ENCODE measurements around the gene ITGA6.
A peak's percentile ranks its signal among the peaks of the same experiment; 100 is the strongest.

The ITGA6 gene

GRCh38 chr2:172442072-172442895 lies 14.9 kb downstream of the ITGA6 start:
- in situ Hi-C loops (cut with HindIII; ENCODE audit: low sequenced_read_pairs) = loop anchor here (5.0 kb wide), 1 partner anchor 260 kb away; no protein-coding TSS in a partner anchor
- peak; percentile 83 for DNase-seq (ENCODE audit: low read depth)
- no peak for TF ChIP-seq CTCF (IDR thresholded peaks at IDR 0.05; ENCODE audit: low read depth, low read length, missing control alignments)
- H3K4me3 ChIP-seq (ENCODE audit: low read depth, low read length) = no peak overlapping the region

GRCh38 chr2:172445851-172446250 lies 18.5 kb downstream of the ITGA6 start:
- no peak overlapping the region for H3K4me3 ChIP-seq (ENCODE audit: low read depth, low read length)
- DNase-seq (ENCODE audit: low read depth) = no peak
- in situ Hi-C loops (cut with HindIII; ENCODE audit: low sequenced_read_pairs) = no loop called here

GRCh38 chr2:172446474-172447063 lies 19.2 kb downstream of the ITGA6 start:
- TF ChIP-seq CTCF (IDR thresholded peaks at IDR 0.05; ENCODE audit: low read depth, low read length, missing control alignments) = no peak
- no peak overlapping the region for H3K4me3 ChIP-seq (ENCODE audit: low read depth, low read length)
- no peak for DNase-seq (ENCODE audit: low read depth)
- in situ Hi-C loops (cut with HindIII; ENCODE audit: low sequenced_read_pairs) = no loop called here

More at GRCh38 chr2:172445851-172446250, 18.5 kb downstream of the ITGA6 start:
- TF ChIP-seq CTCF (IDR thresholded peaks at IDR 0.05; ENCODE audit: low read depth, low read length, missing control alignments) = no peak

- TF ChIP-seq CTCF (IDR thresholded peaks at IDR 0.05; ENCODE audit: low read depth, low read length, missing control alignments) = no peak
- in situ Hi-C loops (cut with HindIII; ENCODE audit: low sequenced_read_pairs) = no loop called here
- DNase-seq (ENCODE audit: low read depth) = no peak
- H3K4me3 ChIP-seq (ENCODE audit: low read depth, low read length) = no peak overlapping the region
These were observed 20.6 kb downstream of the ITGA6 start for GRCh38 chr2:172447811-172448493.

- in situ Hi-C loops (cut with HindIII; ENCODE audit: low sequenced_read_pairs) = no loop called here
- DNase-seq (ENCODE audit: low read depth) = no peak
- H3K4me3 ChIP-seq (ENCODE audit: low read depth, low read length) = no peak overlapping the region
- no peak for TF ChIP-seq CTCF (IDR thresholded peaks at IDR 0.05; ENCODE audit: low read depth, low read length, missing control alignments)
These were observed 21.3 kb downstream of the ITGA6 start for GRCh38 chr2:172448544-172449267.
